ENCODE measurements around the gene VIL1. TPM values are rescaled to one million over a fixed set of nuclear protein-coding genes. Genes with fewer than 3 reads are reported as not detected.

The VIL1 gene
- polyA plus RNA-seq, 1 donor from 2014 or later: not detected

DNA sequence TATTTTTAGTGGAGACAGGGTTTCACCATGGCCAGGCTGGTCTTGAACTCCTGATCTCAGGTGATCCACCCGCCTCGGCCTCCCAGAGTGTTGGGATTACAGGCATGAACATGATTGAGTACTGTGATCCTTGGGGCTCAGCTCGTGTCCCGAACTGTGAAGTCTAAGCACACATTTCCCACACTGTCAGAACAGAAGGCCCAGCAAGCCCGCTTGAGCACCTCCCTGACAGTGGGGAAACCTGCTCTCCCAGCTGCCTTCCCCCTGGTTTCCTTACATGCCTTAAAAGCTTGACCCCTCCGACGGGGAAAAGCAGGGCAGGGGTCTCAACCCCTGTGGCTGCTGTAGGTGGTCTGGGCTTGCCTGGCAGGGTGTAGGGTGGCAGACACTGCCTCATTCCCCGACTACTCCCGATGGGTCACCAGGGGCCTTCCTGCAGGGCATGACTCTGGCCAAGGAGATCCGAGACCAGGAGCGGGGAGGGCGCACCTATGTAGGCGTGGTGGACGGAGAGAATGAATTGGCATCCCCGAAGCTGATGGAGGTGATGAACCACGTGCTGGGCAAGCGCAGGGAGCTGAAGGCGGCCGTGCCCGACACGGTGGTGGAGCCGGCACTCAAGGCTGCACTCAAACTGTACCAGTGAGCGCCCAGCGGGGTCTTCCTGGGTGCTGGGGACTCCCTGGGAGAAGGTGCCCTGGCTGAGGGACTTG is 10.1 kb downstream of the VIL1 start:
- no peaks in the 10 kb centered on the region for H3F3A ChIP-seq (ENCODE audit: insufficient read depth, low read length, poor library complexity, severe bottlenecking)
- H3K27me3 ChIP-seq (ENCODE audit: insufficient read depth, low read depth, low read length): no peaks in the 10 kb centered on the region
- no peak overlapping the region for H3K4me2 ChIP-seq (ENCODE audit: low read length)
- no peaks in the 10 kb centered on the region for H3K79me2 ChIP-seq (replicated peaks; ENCODE audit: insufficient read depth, low read length)
- no peak overlapping the region for H3K27ac ChIP-seq (ENCODE audit: low read length)
- no peak overlapping the region for H2AFZ ChIP-seq (ENCODE audit: low read depth, low read length)
- no peak overlapping the region for H3K9ac ChIP-seq (ENCODE audit: low read length)
- H3K4me3 ChIP-seq (ENCODE audit: low read length): no peak overlapping the region
- no peaks in the 10 kb centered on the region for H3K36me3 ChIP-seq (ENCODE audit: insufficient read depth, low read length)
- H3K9me3 ChIP-seq (ENCODE audit: low read length): no peaks in the 10 kb centered on the region
- no peaks in the 10 kb centered on the region for H4K20me1 ChIP-seq (ENCODE audit: insufficient read depth)
- H3K9me2 ChIP-seq (ENCODE audit: insufficient read depth, low read length): no peaks in the 10 kb centered on the region
- no peak for TF ChIP-seq EP300 (conservative IDR thresholded peaks at IDR 0.05; ENCODE audit: poor library complexity, severe bottlenecking)
- TF ChIP-seq EZH2 (IDR thresholded peaks at IDR 0.05; ENCODE audit: borderline replicate concordance, insufficient read depth, low read length, poor library complexity, severe bottlenecking): no peak
- no peak for TF ChIP-seq MXI1 (conservative IDR thresholded peaks at IDR 0.05; ENCODE audit: poor library complexity, severe bottlenecking)
- no peak for TF ChIP-seq POLR2AphosphoS5 (IDR thresholded peaks at IDR 0.05)
- TF ChIP-seq, protein P1, sequence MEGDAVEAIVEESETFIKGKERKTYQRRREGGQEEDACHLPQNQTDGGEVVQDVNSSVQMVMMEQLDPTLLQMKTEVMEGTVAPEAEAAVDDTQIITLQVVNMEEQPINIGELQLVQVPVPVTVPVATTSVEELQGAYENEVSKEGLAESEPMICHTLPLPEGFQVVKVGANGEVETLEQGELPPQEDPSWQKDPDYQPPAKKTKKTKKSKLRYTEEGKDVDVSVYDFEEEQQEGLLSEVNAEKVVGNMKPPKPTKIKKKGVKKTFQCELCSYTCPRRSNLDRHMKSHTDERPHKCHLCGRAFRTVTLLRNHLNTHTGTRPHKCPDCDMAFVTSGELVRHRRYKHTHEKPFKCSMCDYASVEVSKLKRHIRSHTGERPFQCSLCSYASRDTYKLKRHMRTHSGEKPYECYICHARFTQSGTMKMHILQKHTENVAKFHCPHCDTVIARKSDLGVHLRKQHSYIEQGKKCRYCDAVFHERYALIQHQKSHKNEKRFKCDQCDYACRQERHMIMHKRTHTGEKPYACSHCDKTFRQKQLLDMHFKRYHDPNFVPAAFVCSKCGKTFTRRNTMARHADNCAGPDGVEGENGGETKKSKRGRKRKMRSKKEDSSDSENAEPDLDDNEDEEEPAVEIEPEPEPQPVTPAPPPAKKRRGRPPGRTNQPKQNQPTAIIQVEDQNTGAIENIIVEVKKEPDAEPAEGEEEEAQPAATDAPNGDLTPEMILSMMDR (IDR thresholded peaks at IDR 0.05; ENCODE audit: poor library complexity, severe bottlenecking): no peak
- no peak for TF ChIP-seq SMC3 (conservative IDR thresholded peaks at IDR 0.05; ENCODE audit: poor library complexity)
- no peak for TF ChIP-seq TAF1 (IDR thresholded peaks at IDR 0.05; ENCODE audit: low read depth)
- no peak for TF ChIP-seq RAD21 (conservative IDR thresholded peaks at IDR 0.05)
- TF ChIP-seq, protein P2, sequence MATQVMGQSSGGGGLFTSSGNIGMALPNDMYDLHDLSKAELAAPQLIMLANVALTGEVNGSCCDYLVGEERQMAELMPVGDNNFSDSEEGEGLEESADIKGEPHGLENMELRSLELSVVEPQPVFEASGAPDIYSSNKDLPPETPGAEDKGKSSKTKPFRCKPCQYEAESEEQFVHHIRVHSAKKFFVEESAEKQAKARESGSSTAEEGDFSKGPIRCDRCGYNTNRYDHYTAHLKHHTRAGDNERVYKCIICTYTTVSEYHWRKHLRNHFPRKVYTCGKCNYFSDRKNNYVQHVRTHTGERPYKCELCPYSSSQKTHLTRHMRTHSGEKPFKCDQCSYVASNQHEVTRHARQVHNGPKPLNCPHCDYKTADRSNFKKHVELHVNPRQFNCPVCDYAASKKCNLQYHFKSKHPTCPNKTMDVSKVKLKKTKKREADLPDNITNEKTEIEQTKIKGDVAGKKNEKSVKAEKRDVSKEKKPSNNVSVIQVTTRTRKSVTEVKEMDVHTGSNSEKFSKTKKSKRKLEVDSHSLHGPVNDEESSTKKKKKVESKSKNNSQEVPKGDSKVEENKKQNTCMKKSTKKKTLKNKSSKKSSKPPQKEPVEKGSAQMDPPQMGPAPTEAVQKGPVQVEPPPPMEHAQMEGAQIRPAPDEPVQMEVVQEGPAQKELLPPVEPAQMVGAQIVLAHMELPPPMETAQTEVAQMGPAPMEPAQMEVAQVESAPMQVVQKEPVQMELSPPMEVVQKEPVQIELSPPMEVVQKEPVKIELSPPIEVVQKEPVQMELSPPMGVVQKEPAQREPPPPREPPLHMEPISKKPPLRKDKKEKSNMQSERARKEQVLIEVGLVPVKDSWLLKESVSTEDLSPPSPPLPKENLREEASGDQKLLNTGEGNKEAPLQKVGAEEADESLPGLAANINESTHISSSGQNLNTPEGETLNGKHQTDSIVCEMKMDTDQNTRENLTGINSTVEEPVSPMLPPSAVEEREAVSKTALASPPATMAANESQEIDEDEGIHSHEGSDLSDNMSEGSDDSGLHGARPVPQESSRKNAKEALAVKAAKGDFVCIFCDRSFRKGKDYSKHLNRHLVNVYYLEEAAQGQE (IDR thresholded peaks at IDR 0.05; ENCODE audit: borderline replicate concordance): no peak

DNA sequence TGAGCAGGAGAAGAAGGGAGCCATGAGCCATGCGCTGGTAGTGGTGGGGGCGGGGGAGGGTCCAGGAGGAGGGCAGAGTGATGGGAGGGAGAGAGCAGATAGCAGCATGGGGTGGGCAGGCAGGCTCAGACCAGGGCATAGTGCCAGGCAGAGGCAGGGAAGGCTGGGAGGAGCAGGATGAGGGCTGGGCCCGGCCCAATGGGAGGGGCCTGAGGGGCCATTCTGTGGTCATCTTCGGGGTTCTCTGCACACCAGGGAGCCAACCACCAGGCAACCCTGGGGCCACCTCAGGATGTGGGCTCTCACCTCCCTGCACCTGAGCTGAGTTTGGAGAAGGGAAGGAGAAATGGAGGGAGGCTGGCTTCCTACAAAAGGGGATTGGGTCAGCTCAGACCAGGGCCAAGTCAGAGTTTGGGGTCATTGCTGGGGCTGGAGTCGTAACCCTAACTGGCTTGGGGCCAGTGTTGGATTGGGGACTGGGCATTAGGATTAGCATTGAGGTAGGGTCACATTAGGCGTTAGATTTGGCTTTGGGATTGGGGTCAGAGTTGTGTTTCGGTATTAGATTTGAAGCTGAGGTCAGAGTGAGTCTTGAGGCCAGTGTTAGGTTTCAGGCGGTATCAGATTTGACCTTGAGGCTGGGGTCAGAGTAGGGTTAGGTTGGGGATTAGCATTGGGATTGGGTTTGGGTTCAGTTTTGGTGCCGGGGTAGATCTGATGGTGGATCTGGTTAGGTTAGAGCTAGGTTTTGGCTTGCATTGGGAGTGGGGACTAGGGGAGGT is 11.2 kb downstream of the VIL1 start:
- no peaks in the 10 kb centered on the region for H3K9me3 ChIP-seq (ENCODE audit: low read length)
- H3K9ac ChIP-seq (ENCODE audit: low read length): no peak overlapping the region
- H3K27me3 ChIP-seq (ENCODE audit: insufficient read depth, low read depth, low read length): no peaks in the 10 kb centered on the region
- TF ChIP-seq EP300 (conservative IDR thresholded peaks at IDR 0.05; ENCODE audit: poor library complexity, severe bottlenecking) (no peak), MXI1 (conservative IDR thresholded peaks at IDR 0.05; ENCODE audit: poor library complexity, severe bottlenecking) (no peak), SMC3 (conservative IDR thresholded peaks at IDR 0.05; ENCODE audit: poor library complexity) (no peak), TAF1 (IDR thresholded peaks at IDR 0.05; ENCODE audit: low read depth) (no peak), RAD21 (conservative IDR thresholded peaks at IDR 0.05) (no peak)
- TF ChIP-seq, protein P1 (IDR thresholded peaks at IDR 0.05; ENCODE audit: poor library complexity, severe bottlenecking): no peak
- TF ChIP-seq, protein P2 (IDR thresholded peaks at IDR 0.05; ENCODE audit: borderline replicate concordance): no peak
- no peaks in the 10 kb centered on the region for H3K36me3 ChIP-seq (ENCODE audit: insufficient read depth, low read length)
- no peaks in the 10 kb centered on the region for H3K9me2 ChIP-seq (ENCODE audit: insufficient read depth, low read length)
- H3K79me2 ChIP-seq (replicated peaks; ENCODE audit: insufficient read depth, low read length): no peaks in the 10 kb centered on the region
- no peak overlapping the region for H3K4me2 ChIP-seq (ENCODE audit: low read length)
- no peak overlapping the region for H2AFZ ChIP-seq (ENCODE audit: low read depth, low read length)
- H3K27ac ChIP-seq (ENCODE audit: low read length): no peak overlapping the region
- no peaks in the 10 kb centered on the region for H4K20me1 ChIP-seq (ENCODE audit: insufficient read depth)
- no peak overlapping the region for H3K4me3 ChIP-seq (ENCODE audit: low read length)
- no peaks in the 10 kb centered on the region for H3F3A ChIP-seq (ENCODE audit: insufficient read depth, low read length, poor library complexity, severe bottlenecking)
